Lower leg skin (tissue), 3 donors: ENCODE measurements around the gene ZSWIM3.

Experiments
- CTCF ChIP-seq, 3 donors: fragments of 450-650 bp; IDR thresholded peaks; one replicate each; pipeline ENCODE4 v1.5.1; 2016; ENCODE audit warnings: antibody characterized with exemption in 3 of 3, mild to moderate bottlenecking in 3 of 3, moderate library complexity in 2 of 3
- POLR2A ChIP-seq, 2 donors: fragments of 450-650 bp; IDR thresholded peaks; one replicate each; pipeline ENCODE4 v1.6.1; 2016 to 2017; ENCODE audit warnings: antibody characterized with exemption in 2 of 2, mild to moderate bottlenecking in 1 of 2, moderate library complexity in 1 of 2

- TF ChIP-seq CTCF (IDR thresholded peaks at IDR 0.05) (no peak), POLR2A (IDR thresholded peaks at IDR 0.05) (no peak)
Observed at GRCh38 chr20:45926731-45927070, 69.3 kb downstream of the ZSWIM3 start.
